H1 (cell line): ENCODE measurements around the gene RGS17. TPM values are rescaled to one million over a fixed set of nuclear protein-coding genes. Genes with fewer than 3 reads are reported as not detected.

ENCODE experiments used
- CTCF ChIA-PET: fragments of 300-600 bp; sonication (Branson Sonifier 250); formaldehyde crosslinking; loops from one replicate; lab custom pipeline; 2021; ENCODE audit not compliant: partially characterized antibody; lab: Charles Lee
- POLR2A ChIA-PET: fragments of 300-600 bp; sonication (Branson Sonifier 250); formaldehyde crosslinking; loops from one replicate; lab custom pipeline; 2021; ENCODE audit warnings: inconsistent platforms; ENCODE audit not compliant: partially characterized antibody; lab: Charles Lee
- DNase-seq, 2 experiments: peaks; one replicate each; pipeline versions ENCODE4 v3.0.0 to v3.0.0-alpha.2; 2010 to 2022; ENCODE audit warnings: low spot score in 2 of 2, low read depth in 1 of 2, mixed read lengths in 1 of 2
- FAIRE-seq: peaks from 2 replicates; lab custom pipeline; 2011; peaks lifted over from hg19 to GRCh38; lab: Jason Lieb, UNC
- H2AFZ ChIP-seq: 2 replicates; pipeline ENCODE4 v1.8.1; 2012; ENCODE audit warnings: low read length, inconsistent platforms
- H2AK5ac ChIP-seq: 2 replicates; pipeline ENCODE4 v1.6.1; 2013; ENCODE audit warnings: low read depth, low read length
- H2BK120ac ChIP-seq: replicated peaks from 2 replicates; pipeline ENCODE3; 2013; ENCODE audit warnings: low read depth, low read length, inconsistent platforms
- H2BK12ac ChIP-seq: 2 replicates; pipeline ENCODE4 v1.6.1; 2013; ENCODE audit warnings: low read depth, low read length
- H2BK15ac ChIP-seq: 2 replicates; pipeline ENCODE4 v1.6.1; 2013; ENCODE audit warnings: low read length
- H2BK20ac ChIP-seq: 2 replicates; pipeline ENCODE4 v1.6.1; 2013; ENCODE audit warnings: low read length
- H2BK5ac ChIP-seq: 2 replicates; pipeline ENCODE4 v1.6.1; 2013; ENCODE audit warnings: low read depth, low read length
- H3K14ac ChIP-seq: 2 replicates; pipeline ENCODE4 v1.6.1; 2013; ENCODE audit warnings: inconsistent platforms; ENCODE audit not compliant: insufficient read length
- H3K18ac ChIP-seq: 2 replicates; pipeline ENCODE4 v1.6.1; 2013; ENCODE audit warnings: low read length; ENCODE audit errors: extremely low read depth
- H3K23ac ChIP-seq: 2 replicates; pipeline ENCODE4 v1.6.1; 2013; ENCODE audit warnings: inconsistent platforms; ENCODE audit not compliant: insufficient read length
- H3K23me2 ChIP-seq: 2 replicates; pipeline ENCODE4 v1.6.1; 2013; ENCODE audit warnings: low read depth, low read length
- H3K27ac ChIP-seq: 2 replicates; pipeline ENCODE4 v1.6.1; 2011; ENCODE audit warnings: low read depth, low read length, inconsistent platforms
- H3K27me3 ChIP-seq, 4 experiments: replicated peaks in 1 of 4; 1 replicate in 1 of 4; 2 replicates in 3 of 4; pipeline versions ENCODE4 v1.6.1 to v1.8.1; 2011 to 2013; ENCODE audit warnings: low read length in 3 of 4, mild to moderate bottlenecking in 3 of 4, inconsistent platforms in 2 of 4, mixed read lengths in 2 of 4, moderate library complexity in 1 of 4; ENCODE audit not compliant: control insufficient read depth in 3 of 4, insufficient read depth in 3 of 4; ENCODE audit errors: extremely low read depth in 1 of 4
- H3K36me3 ChIP-seq, 4 experiments: 2 replicates each; pipeline versions ENCODE4 v1.6.1 to v1.8.1; 2011 to 2013; ENCODE audit warnings: mild to moderate bottlenecking in 4 of 4, low read length in 3 of 4, moderate library complexity in 2 of 4, control low read depth in 1 of 4, inconsistent platforms in 1 of 4; ENCODE audit not compliant: insufficient read depth in 4 of 4, control insufficient read depth in 2 of 4
- H3K4ac ChIP-seq: replicated peaks from 2 replicates; pipeline ENCODE3; 2013; ENCODE audit warnings: low read length, low read depth, mixed read lengths, inconsistent platforms; ENCODE audit not compliant: insufficient read length
- H3K4me1 ChIP-seq, 4 experiments: replicated peaks in 1 of 4; 1 replicate in 1 of 4; 2 replicates in 3 of 4; pipeline versions ENCODE4 v1.6.1 to v1.8.1; 2011 to 2013; ENCODE audit warnings: low read length in 3 of 4, inconsistent platforms in 2 of 4, mixed read lengths in 1 of 4; ENCODE audit not compliant: insufficient read depth in 4 of 4, control insufficient read depth in 3 of 4
- H3K4me2 ChIP-seq, 2 experiments: 2 replicates each; pipeline versions ENCODE4 v1.6.1 to v1.8.1; 2011 to 2013; ENCODE audit warnings: low read depth in 2 of 2, low read length in 2 of 2, control low read depth in 1 of 2, inconsistent platforms in 1 of 2, mild to moderate bottlenecking in 1 of 2; ENCODE audit not compliant: insufficient read depth in 1 of 2
- H3K4me3 ChIP-seq, 4 experiments: fragments of 200-600, 300-600 bp in 1 of 4; sonication (generic), shearing (Covaris generic), sonication (Bioruptor Twin) in 1 of 4; 2 replicates each; pipeline versions ENCODE4 v1.5.1 to v1.8.1; 2011 to 2016; ENCODE audit warnings: low read length in 4 of 4, low read depth in 3 of 4, control low read depth in 2 of 4, inconsistent platforms in 2 of 4, mild to moderate bottlenecking in 2 of 4, mixed read lengths in 1 of 4, moderate library complexity in 1 of 4; ENCODE audit not compliant: insufficient read depth in 2 of 4; ENCODE audit errors: extremely low read depth in 1 of 4
- H3K56ac ChIP-seq: replicated peaks from 2 replicates; pipeline ENCODE3; 2013; ENCODE audit warnings: low read depth, mild to moderate bottlenecking, mixed read lengths, low read length, inconsistent platforms; ENCODE audit not compliant: insufficient read length
- H3K79me1 ChIP-seq: 2 replicates; pipeline ENCODE4 v1.6.1; 2013; ENCODE audit warnings: low read depth, low read length, control low read depth
- H3K79me2 ChIP-seq, 2 experiments: 2 replicates each; pipeline versions ENCODE4 v1.6.1 to v1.8.1; 2012 to 2013; ENCODE audit warnings: low read length in 2 of 2, mild to moderate bottlenecking in 2 of 2, inconsistent platforms in 1 of 2; ENCODE audit not compliant: insufficient read depth in 2 of 2, control insufficient read depth in 1 of 2
- H3K9ac ChIP-seq, 4 experiments: replicated peaks in 1 of 4; 1 replicate in 1 of 4; 2 replicates in 3 of 4; pipeline versions ENCODE4 v1.6.1 to v1.8.1; 2011 to 2013; ENCODE audit warnings: low read depth in 3 of 4, low read length in 3 of 4, control low read depth in 2 of 4, mild to moderate bottlenecking in 2 of 4, moderate library complexity in 2 of 4, inconsistent platforms in 1 of 4; ENCODE audit errors: extremely low read depth in 1 of 4
- H3K9me3 ChIP-seq, 2 experiments: 2 replicates each; pipeline versions ENCODE4 v1.6.1 to v1.8.1; 2012 to 2013; ENCODE audit warnings: mild to moderate bottlenecking in 2 of 2, moderate library complexity in 2 of 2, control low read depth in 1 of 2, inconsistent platforms in 1 of 2, low read depth in 1 of 2, low read length in 1 of 2, mixed read lengths in 1 of 2; ENCODE audit not compliant: insufficient read depth in 2 of 2
- H4K20me1 ChIP-seq, 2 experiments: replicated peaks in 1 of 2; 2 replicates each; pipeline versions ENCODE3 to v1.8.1; 2011 to 2013; ENCODE audit warnings: inconsistent platforms in 2 of 2, low read length in 2 of 2, mild to moderate bottlenecking in 1 of 2; ENCODE audit not compliant: insufficient read depth in 2 of 2, control insufficient read depth in 1 of 2
- H4K5ac ChIP-seq: 2 replicates; pipeline ENCODE4 v1.6.1; 2013; ENCODE audit warnings: low read length, low read depth, mixed read lengths, inconsistent platforms; ENCODE audit not compliant: insufficient read length
- H4K8ac ChIP-seq: 2 replicates; pipeline ENCODE4 v1.8.0; 2013; ENCODE audit warnings: mild to moderate bottlenecking, moderate library complexity, low read length, inconsistent platforms; ENCODE audit not compliant: insufficient read depth; ENCODE audit errors: extremely low read depth
- H4K91ac ChIP-seq: replicated peaks from 2 replicates; pipeline ENCODE3; 2013; ENCODE audit warnings: low read length, mixed read lengths, inconsistent platforms; ENCODE audit not compliant: insufficient read length
- CHD1 ChIP-seq: IDR thresholded peaks from 2 replicates; pipeline ENCODE4 v1.6.1; 2012; ENCODE audit warnings: low read depth, low read length, improper control_type of control experiment
- CTBP2 ChIP-seq: IDR thresholded peaks from 2 replicates; pipeline ENCODE4 v1.7.0; 2011; ENCODE audit warnings: borderline replicate concordance, mild to moderate bottlenecking, moderate library complexity, mixed read lengths, low read length; ENCODE audit not compliant: insufficient read depth, insufficient read length
- RFX5 ChIP-seq: IDR thresholded peaks from 2 replicates; pipeline ENCODE4 v1.6.1; 2011; ENCODE audit warnings: low read depth, low read length, improper control_type of control experiment, borderline replicate concordance
- RNF2 ChIP-seq: fragments of 200-900, 300-1000 bp; sonication (generic); IDR thresholded peaks from 2 replicates; pipeline ENCODE4 v1.7.1; 2016; ENCODE audit warnings: borderline replicate concordance, low read depth, mild to moderate bottlenecking, antibody characterized with exemption, low read length; ENCODE audit not compliant: poor library complexity, severe bottlenecking; ENCODE audit errors: missing control alignments
- SP1 ChIP-seq: IDR thresholded peaks from 2 replicates; pipeline ENCODE4 v1.6.1; 2011; ENCODE audit warnings: low read depth, low read length
- SP2 ChIP-seq: IDR thresholded peaks from 2 replicates; pipeline ENCODE4 v1.6.1; 2012; ENCODE audit warnings: mild to moderate bottlenecking, low read length, inconsistent platforms
- TAF7 ChIP-seq: optimal IDR thresholded peaks from 2 replicates; pipeline ENCODE3; 2011; ENCODE audit warnings: low read depth, mild to moderate bottlenecking, inconsistent platforms, low read length, moderate library complexity, borderline replicate concordance
- TBP ChIP-seq: IDR thresholded peaks from 2 replicates; pipeline ENCODE4 v1.6.1; 2011; ENCODE audit warnings: low read depth, low read length, improper control_type of control experiment
- TCF12 ChIP-seq: IDR thresholded peaks from 2 replicates; pipeline ENCODE4 v1.6.1; 2011; ENCODE audit warnings: low read depth, mild to moderate bottlenecking, low read length
- USF2 ChIP-seq: IDR thresholded peaks from 2 replicates; pipeline ENCODE4 v1.6.1; 2011; ENCODE audit warnings: low read length, improper control_type of control experiment
- WGBS, 2 experiments: shearing (Covaris generic) in 1 of 2; methylation state at CpG; one replicate each; pipeline versions ENCODE4 v1.1.6 to v1.1.7; 2013 to 2015; ENCODE audit warnings: low lambda C conversion rate in 2 of 2, mixed read lengths in 2 of 2, inconsistent platforms in 1 of 2, low coverage in 1 of 2, missing lambda C conversion rate in 1 of 2; ENCODE audit not compliant: insufficient replicate concordance in 2 of 2, insufficient coverage in 1 of 2, insufficient read length in 1 of 2; ENCODE audit errors: extremely low coverage in 1 of 2, missing lambda C conversion rate in 1 of 2; 5-methylcytosine and 5-hydroxymethylcytosine counted together
- polyA plus RNA-seq, 7 experiments: library from polyadenylated mRNA; depleted of rRNA in 3 of 7; stranded (reverse) in 5 of 7; unstranded in 2 of 7; fragments of >200 nt in 5 of 7; fragments of 200-250 nt in 2 of 7; gene quantifications; 1 replicate in 5 of 7; 2 replicates in 1 of 7; 4 replicates in 1 of 7; pipeline versions ENCODE4 v1.2.1 to v1.2.3, GENCODE V29; 2011 to 2013; ENCODE audit warnings: missing spikeins in 2 of 7, mixed read lengths in 2 of 7
- total RNA-seq: library from RNA; stranded (reverse); fragmentation: NEBNext Ultra II Directional; extraction: Animal tissue kit (Norgen Biotek cat#: 25700); gene quantifications from 2 replicates; pipeline ENCODE4 v1.2.1, GENCODE V29; 2021
- TF ChIP-seq, protein P1 (sequence below): IDR thresholded peaks from 2 replicates; pipeline ENCODE4 v1.6.1; 2012; ENCODE audit warnings: inconsistent platforms

Gene RGS17
- total and polyA plus RNA-seq, 2 of the 8 experiments (the other 6 are each of a cell fraction or from before 2014, with no cell fraction given), result 2.0 to 12.2 TPM

DNA sequence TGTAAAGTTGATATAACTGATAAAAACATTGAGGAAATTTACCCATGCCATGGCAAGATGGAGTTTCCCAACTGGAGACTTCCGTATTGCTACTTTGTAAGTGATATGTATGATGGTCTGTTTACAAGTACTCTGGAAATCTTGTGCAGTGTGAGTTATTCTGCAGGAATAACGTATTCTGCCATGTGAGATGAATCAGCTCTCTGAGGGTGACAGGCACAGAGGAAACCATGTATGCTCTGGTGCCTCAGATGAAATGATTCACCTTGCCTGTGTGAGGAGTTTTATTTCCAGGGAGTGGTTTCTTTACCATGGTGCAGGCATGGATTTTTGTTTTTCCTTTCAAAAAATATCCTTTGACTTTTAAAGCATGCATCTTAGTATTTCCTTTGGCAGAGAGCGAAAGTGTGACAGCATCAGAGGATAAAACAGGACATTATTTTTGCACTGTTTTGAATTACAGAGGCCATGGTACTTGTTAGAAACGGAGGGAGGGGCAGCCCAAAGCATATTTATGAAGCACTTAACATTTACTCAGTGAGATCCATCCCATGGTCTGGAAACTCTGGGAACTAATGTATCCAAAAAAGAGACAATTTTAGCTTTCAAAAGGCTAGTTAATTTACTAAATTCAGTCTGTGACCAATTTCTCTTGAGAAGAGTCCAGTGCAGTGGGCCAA is 92.6 kb downstream of the RGS17 start:
- H3K4me1 ChIP-seq, result no peaks in the 10 kb centered on the region
- no peaks in the 10 kb centered on the region for H4K20me1 ChIP-seq
- 84% methylated on average over 4 of the region's 4 CpGs; no CpG with 5 or more reads in 1 of the 2 experiments for WGBS, 2 experiments
- H3K27me3 ChIP-seq, result no peaks in the 10 kb centered on the region
- H2BK120ac ChIP-seq, result no peak overlapping the region
- no peak overlapping the region for H4K91ac ChIP-seq
- no peak overlapping the region for H2BK12ac ChIP-seq
- H3K14ac ChIP-seq, result no peak overlapping the region
- no peak overlapping the region for H2AK5ac ChIP-seq
- no peak overlapping the region for H3K4ac ChIP-seq
- ChIA-PET POLR2A (no interaction called here), CTCF (interaction anchor here (1.2 to 1.3 kb wide), 2 partner anchors 18 to 47 kb away, joined by 3 read pairs; no protein-coding TSS in a partner anchor)
- no peaks in the 10 kb centered on the region; the same call in 1 of the 2 replicates for H3K23me2 ChIP-seq
- H3K79me1 ChIP-seq, result no peaks in the 10 kb centered on the region
- H3K56ac ChIP-seq, result no peak overlapping the region
- H2AFZ ChIP-seq, result no peak overlapping the region
- no peak for DNase-seq
- H3K27ac ChIP-seq, result no peak overlapping the region
- H3K4me3 ChIP-seq, result no peak overlapping the region
- no peaks in the 10 kb centered on the region for H3K79me2 ChIP-seq
- H3K23ac ChIP-seq, result no peak overlapping the region
- peaks cover 0 to 6% (median 2%) of the 10 kb centered on the region in 4 experiments; a peak in 3 of 8 replicates for H3K36me3 ChIP-seq
- no peak for FAIRE-seq
- no peak overlapping the region for H3K18ac ChIP-seq
- no peak overlapping the region for H3K9ac ChIP-seq
- H2BK20ac ChIP-seq, result no peak overlapping the region
- H3K4me2 ChIP-seq, result no peak overlapping the region
- no peak overlapping the region for H4K5ac ChIP-seq
- no peak overlapping the region for H4K8ac ChIP-seq
- H2BK5ac ChIP-seq, result no peak overlapping the region
- H3K9me3 ChIP-seq, result no peaks in the 10 kb centered on the region
- H2BK15ac ChIP-seq, result no peak overlapping the region
- TF ChIP-seq TCF12 (no peak), RNF2 (no peak), RFX5 (no peak), CTBP2 (no peak), SP1 (no peak), TAF7 (no peak), CHD1 (no peak), TBP (no peak), SP2 (no peak), USF2 (no peak)
- TF ChIP-seq, protein P1, sequence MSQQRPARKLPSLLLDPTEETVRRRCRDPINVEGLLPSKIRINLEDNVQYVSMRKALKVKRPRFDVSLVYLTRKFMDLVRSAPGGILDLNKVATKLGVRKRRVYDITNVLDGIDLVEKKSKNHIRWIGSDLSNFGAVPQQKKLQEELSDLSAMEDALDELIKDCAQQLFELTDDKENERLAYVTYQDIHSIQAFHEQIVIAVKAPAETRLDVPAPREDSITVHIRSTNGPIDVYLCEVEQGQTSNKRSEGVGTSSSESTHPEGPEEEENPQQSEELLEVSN, result no peak
